ENCODE data around the gene CATSPER3. TPM values are rescaled to one million over a fixed set of nuclear protein-coding genes. Genes with fewer than 3 reads are reported as not detected.

The CATSPER3 gene
- polyA plus RNA-seq, 3 donors, result 0.15 to 0.60 (median 0.52) TPM

GRCh38 chr5:135009736-135010501, 42.2 kb downstream of the CATSPER3 start:
- Histone ChIP-seq H3K4me3 (replicated peaks in 1 of 3; ENCODE audit: low read depth in 2 of 3, low read length in 3 of 3) (no peak overlapping the region), H3K36me3 (replicated peaks in 1 of 2; ENCODE audit: control insufficient read depth in 1 of 2, insufficient read depth in 2 of 2, low read length in 2 of 2) (no peaks in the 10 kb centered on the region), H4K20me1 (ENCODE audit: insufficient read depth, low read length) (no peaks in the 10 kb centered on the region), H3K27me3 (ENCODE audit: control insufficient read depth in 2 of 2, insufficient read depth in 2 of 2, low read length in 2 of 2) (no peaks in the 10 kb centered on the region), H3K79me2 (ENCODE audit: insufficient read depth, low read length) (no peaks in the 10 kb centered on the region), H3K9me3 (replicated peaks in 1 of 2; ENCODE audit: control insufficient read depth in 1 of 2, insufficient read depth in 1 of 2, low read length in 2 of 2) (no peaks in the 10 kb centered on the region), H3K27ac (ENCODE audit: low read depth in 1 of 2, low read length in 2 of 2) (no peak overlapping the region), H3K9ac (ENCODE audit: insufficient read depth, low read length, poor library complexity, severe bottlenecking) (no peak overlapping the region), H3K4me2 (replicated peaks; ENCODE audit: extremely low read depth, low read length, poor library complexity, severe bottlenecking) (no peak overlapping the region), H3K4me1 (ENCODE audit: control insufficient read depth in 1 of 2, insufficient read depth in 2 of 2, low read length in 2 of 2) (no peaks in the 10 kb centered on the region), H2AFZ (ENCODE audit: insufficient read depth, low read depth, low read length, poor library complexity, severe bottlenecking) (no peak overlapping the region)
- DNase-seq, result no peak
- no peak for TF ChIP-seq CTCF (IDR thresholded peaks at IDR 0.05)
- WGBS (ENCODE audit: insufficient coverage), result 98% methylated on average over 10 of the region's 11 CpGs
- H3K9me3 Mint-ChIP-seq, result peaks cover 0 to 2% (median 0%) of the 10 kb centered on the region in 7 donors
- H3K27ac Mint-ChIP-seq, result peak overlapping the region in 1 of 7 donors; percentile 64
- intact Hi-C loops (cut with micrococcal nuclease), result no loop called here
- no peak overlapping the region for H3K4me3 Mint-ChIP-seq
- no peaks in the 10 kb centered on the region for H3K4me1 Mint-ChIP-seq
- H3K36me3 Mint-ChIP-seq, result no peaks in the 10 kb centered on the region
- peaks cover 0 to 6% (median 4%) of the 10 kb centered on the region in 3 donors for H3K27me3 Mint-ChIP-seq (ENCODE audit: low read depth in 3 of 3)

GRCh38 chr5:135010502-135011354, 43.0 kb downstream of the CATSPER3 start:
- H3K4me1 ChIP-seq (ENCODE audit: control insufficient read depth in 1 of 2, insufficient read depth in 2 of 2, low read length in 2 of 2), result no peaks in the 10 kb centered on the region
- H3K27me3 ChIP-seq (ENCODE audit: control insufficient read depth in 2 of 2, insufficient read depth in 2 of 2, low read length in 2 of 2), result no peaks in the 10 kb centered on the region
- H4K20me1 ChIP-seq (ENCODE audit: insufficient read depth, low read length), result no peaks in the 10 kb centered on the region
- TF ChIP-seq CTCF (IDR thresholded peaks at IDR 0.05), result no peak
- no peaks in the 10 kb centered on the region for H3K36me3 ChIP-seq (replicated peaks in 1 of 2; ENCODE audit: control insufficient read depth in 1 of 2, insufficient read depth in 2 of 2, low read length in 2 of 2)
- no peak overlapping the region for H3K27ac ChIP-seq (ENCODE audit: low read depth in 1 of 2, low read length in 2 of 2)
- no peaks in the 10 kb centered on the region for H3K9me3 ChIP-seq (replicated peaks in 1 of 2; ENCODE audit: control insufficient read depth in 1 of 2, insufficient read depth in 1 of 2, low read length in 2 of 2)
- DNase-seq, result no peak
- Mint-ChIP-seq H3K9me3 (peaks cover 0 to 2% (median 0%) of the 10 kb centered on the region in 7 donors), H3K27ac (peak overlapping the region in 1 of 7 donors; percentile 50), H3K4me3 (no peak overlapping the region), H3K27me3 (ENCODE audit: low read depth in 3 of 3) (peaks cover 2 to 6% (median 5%) of the 10 kb centered on the region in 3 donors), H3K4me1 (no peaks in the 10 kb centered on the region), H3K36me3 (no peaks in the 10 kb centered on the region)
- no peak overlapping the region for H3K4me2 ChIP-seq (replicated peaks; ENCODE audit: extremely low read depth, low read length, poor library complexity, severe bottlenecking)
- no peak overlapping the region for H2AFZ ChIP-seq (ENCODE audit: insufficient read depth, low read depth, low read length, poor library complexity, severe bottlenecking)
- no peak overlapping the region for H3K9ac ChIP-seq (ENCODE audit: insufficient read depth, low read length, poor library complexity, severe bottlenecking)
- no peak overlapping the region for H3K4me3 ChIP-seq (replicated peaks in 1 of 3; ENCODE audit: low read depth in 2 of 3, low read length in 3 of 3)
- intact Hi-C loops (cut with micrococcal nuclease), result no loop called here
- WGBS (ENCODE audit: insufficient coverage), result 85% methylated on average over 2 of the region's 3 CpGs
- no peaks in the 10 kb centered on the region for H3K79me2 ChIP-seq (ENCODE audit: insufficient read depth, low read length)

All from CD14-positive monocyte (primary cell).